ENCODE results near the gene IL22RA1.

Gene IL22RA1

GRCh38 chr1:24189528-24189927, 46.6 kb upstream of the IL22RA1 start:
- Histone ChIP-seq H3K27ac (ENCODE audit: low read depth, low read length, poor library complexity, severe bottlenecking) (peak overlapping the region; percentile 99), H3K4me1 (ENCODE audit: insufficient read depth, low read length, severe bottlenecking) (peaks cover 75% of the 10 kb centered on the region), H3K79me2 (ENCODE audit: insufficient read depth, low read length) (peaks cover 24% of the 10 kb centered on the region), H3K9ac (ENCODE audit: low read length) (peak overlapping the region; percentile 67), H3K9me2 (ENCODE audit: low read depth, low read length) (no peaks in the 10 kb centered on the region), H3K4me3 (ENCODE audit: low read depth, low read length, poor library complexity, severe bottlenecking) (peak overlapping the region; percentile 42), H3K27me3 (ENCODE audit: insufficient read depth, low read length) (no peaks in the 10 kb centered on the region), H3F3A (ENCODE audit: insufficient read depth, low read length) (peaks cover 15% of the 10 kb centered on the region; the same call in 1 of the 2 replicates), H2AFZ (ENCODE audit: low read length) (no peak overlapping the region), H3K4me2 (ENCODE audit: low read length) (peak overlapping the region; percentile 63), H4K20me1 (ENCODE audit: insufficient read depth, low read length) (no peaks in the 10 kb centered on the region), H3K9me3 (ENCODE audit: low read length) (no peaks in the 10 kb centered on the region), H3K36me3 (ENCODE audit: insufficient read depth, low read length) (peaks cover 14% of the 10 kb centered on the region; the same call in 1 of the 2 replicates)
- TF ChIP-seq CTCF (IDR thresholded peaks at IDR 0.05; ENCODE audit: low read length) (no peak), EZH2 (IDR thresholded peaks at IDR 0.05; ENCODE audit: borderline replicate concordance, low read length) (no peak)

- Histone ChIP-seq H3K4me1 (ENCODE audit: insufficient read depth, low read length, severe bottlenecking) (peaks cover 83% of the 10 kb centered on the region), H3K79me2 (ENCODE audit: insufficient read depth, low read length) (peaks cover 44% of the 10 kb centered on the region), H3K4me3 (ENCODE audit: low read depth, low read length, poor library complexity, severe bottlenecking) (peak within 1 kb of the TSS; percentile 88), H3F3A (ENCODE audit: insufficient read depth, low read length) (peaks cover 15% of the 10 kb centered on the region; the same call in 1 of the 2 replicates), H3K27ac (ENCODE audit: low read depth, low read length, poor library complexity, severe bottlenecking) (peak within 1 kb of the TSS; percentile 99), H3K4me2 (ENCODE audit: low read length) (peak within 1 kb of the TSS; percentile 89), H4K20me1 (ENCODE audit: insufficient read depth, low read length) (no peaks in the 10 kb centered on the region), H3K27me3 (ENCODE audit: insufficient read depth, low read length) (no peaks in the 10 kb centered on the region), H3K9me3 (ENCODE audit: low read length) (no peaks in the 10 kb centered on the region), H3K9ac (ENCODE audit: low read length) (peak within 1 kb of the TSS; percentile 97), H2AFZ (ENCODE audit: low read length) (no peak within 1 kb of the TSS), H3K36me3 (ENCODE audit: insufficient read depth, low read length) (peaks cover 24% of the 10 kb centered on the region; the same call in 1 of the 2 replicates), H3K9me2 (ENCODE audit: low read depth, low read length) (no peaks in the 10 kb centered on the region)
- TF ChIP-seq CTCF (IDR thresholded peaks at IDR 0.05; ENCODE audit: low read length): no peak
Observed at GRCh38 chr1:24186993-24187790, 44.3 kb upstream of the IL22RA1 start, which contains the start of gene IFNLR1. TSS of gene IFNLR1 (minus strand) at chr1:24187289. CDS start at chr1:24187248, 41 bp downstream.

GRCh38 chr1:24186711-24186992, 43.7 kb upstream of the IL22RA1 start:
- H3K9ac ChIP-seq (ENCODE audit: low read length): peak overlapping the region; percentile 97
- no peaks in the 10 kb centered on the region for H3K27me3 ChIP-seq (ENCODE audit: insufficient read depth, low read length)
- peaks cover 14% of the 10 kb centered on the region; the same call in 1 of the 2 replicates for H3F3A ChIP-seq (ENCODE audit: insufficient read depth, low read length)
- peaks cover 30% of the 10 kb centered on the region; the same call in 1 of the 2 replicates for H3K36me3 ChIP-seq (ENCODE audit: insufficient read depth, low read length)
- no peaks in the 10 kb centered on the region for H4K20me1 ChIP-seq (ENCODE audit: insufficient read depth, low read length)
- H3K27ac ChIP-seq (ENCODE audit: low read depth, low read length, poor library complexity, severe bottlenecking): peak overlapping the region; percentile 99
- H3K4me1 ChIP-seq (ENCODE audit: insufficient read depth, low read length, severe bottlenecking): peaks cover 81% of the 10 kb centered on the region
- TF ChIP-seq EZH2 (IDR thresholded peaks at IDR 0.05; ENCODE audit: borderline replicate concordance, low read length): no peak
- peak overlapping the region; percentile 89 for H3K4me2 ChIP-seq (ENCODE audit: low read length)
- peak overlapping the region; percentile 88 for H3K4me3 ChIP-seq (ENCODE audit: low read depth, low read length, poor library complexity, severe bottlenecking)
- no peaks in the 10 kb centered on the region for H3K9me2 ChIP-seq (ENCODE audit: low read depth, low read length)
- H3K79me2 ChIP-seq (ENCODE audit: insufficient read depth, low read length): peaks cover 50% of the 10 kb centered on the region
- no peak overlapping the region for H2AFZ ChIP-seq (ENCODE audit: low read length)
- H3K9me3 ChIP-seq (ENCODE audit: low read length): no peaks in the 10 kb centered on the region
